Measurements from ENCODE around the gene DDX3X. TPM values are rescaled to one million over a fixed set of nuclear protein-coding genes. Genes with fewer than 3 reads are reported as not detected.

Gene DDX3X
- total RNA-seq, 1 experiment from 2014 or later, result 338 TPM

GRCh38 chrX:41289095-41289494 lies 44.9 kb upstream of the DDX3X start:
- no peak overlapping the region for H3K23ac ChIP-seq (ENCODE audit: insufficient read length, low read depth, low read length)
- WGBS (ENCODE audit: extremely low coverage, insufficient read length, low lambda C conversion rate), result no CpG with 5 or more reads among the region's 3 CpGs
- peaks cover 3% of the 10 kb centered on the region for H3K4me1 ChIP-seq (ENCODE audit: insufficient read depth, low read length)
- H3K9me3 ChIP-seq (ENCODE audit: control insufficient read depth, low read depth, low read length), result no peaks in the 10 kb centered on the region
- no peak overlapping the region for H3K4ac ChIP-seq (ENCODE audit: low read depth, low read length)
- Mint-ChIP-seq H3K4me3 (no peak overlapping the region), H3K4me1 (peaks cover 17 to 26% of the 10 kb centered on the region in 2 experiments), H3K27ac (no peak overlapping the region), H3K27me3 (ENCODE audit: low read depth) (0 out of 2 replicates have a peak, but pooled peaks cover 2% of the 10 kb centered on the region), H3K36me3 (ENCODE audit: insufficient read depth in 1 of 3, low read depth in 3 of 3) (peaks cover 8 to 14% (median 11%) of the 10 kb centered on the region in 3 experiments), H3K9me3 (peaks cover 45 to 54% of the 10 kb centered on the region in 2 experiments)
- no peak overlapping the region for H2BK120ac ChIP-seq (ENCODE audit: low read depth, low read length, poor library complexity, severe bottlenecking)
- H3K56ac ChIP-seq (ENCODE audit: insufficient read length, low read depth, low read length), result no peak overlapping the region
- H3K9ac ChIP-seq (ENCODE audit: extremely low read depth, insufficient read length, low read length), result no peak overlapping the region
- no peak for DNase-seq
- TF ChIP-seq, protein P1, sequence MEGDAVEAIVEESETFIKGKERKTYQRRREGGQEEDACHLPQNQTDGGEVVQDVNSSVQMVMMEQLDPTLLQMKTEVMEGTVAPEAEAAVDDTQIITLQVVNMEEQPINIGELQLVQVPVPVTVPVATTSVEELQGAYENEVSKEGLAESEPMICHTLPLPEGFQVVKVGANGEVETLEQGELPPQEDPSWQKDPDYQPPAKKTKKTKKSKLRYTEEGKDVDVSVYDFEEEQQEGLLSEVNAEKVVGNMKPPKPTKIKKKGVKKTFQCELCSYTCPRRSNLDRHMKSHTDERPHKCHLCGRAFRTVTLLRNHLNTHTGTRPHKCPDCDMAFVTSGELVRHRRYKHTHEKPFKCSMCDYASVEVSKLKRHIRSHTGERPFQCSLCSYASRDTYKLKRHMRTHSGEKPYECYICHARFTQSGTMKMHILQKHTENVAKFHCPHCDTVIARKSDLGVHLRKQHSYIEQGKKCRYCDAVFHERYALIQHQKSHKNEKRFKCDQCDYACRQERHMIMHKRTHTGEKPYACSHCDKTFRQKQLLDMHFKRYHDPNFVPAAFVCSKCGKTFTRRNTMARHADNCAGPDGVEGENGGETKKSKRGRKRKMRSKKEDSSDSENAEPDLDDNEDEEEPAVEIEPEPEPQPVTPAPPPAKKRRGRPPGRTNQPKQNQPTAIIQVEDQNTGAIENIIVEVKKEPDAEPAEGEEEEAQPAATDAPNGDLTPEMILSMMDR (conservative IDR thresholded peaks at IDR 0.05), result no peak
- no peak overlapping the region for H4K8ac ChIP-seq (replicated peaks; ENCODE audit: insufficient read length, low read depth, low read length)
- H3K79me1 ChIP-seq (ENCODE audit: insufficient read depth, low read depth, low read length, poor library complexity, severe bottlenecking), result no peaks in the 10 kb centered on the region
- no peaks in the 10 kb centered on the region for H3K23me2 ChIP-seq (ENCODE audit: insufficient read length, low read depth, low read length, poor library complexity, severe bottlenecking)
- H2AFZ ChIP-seq (ENCODE audit: low read length), result no peak overlapping the region
- no peaks in the 10 kb centered on the region for H4K20me1 ChIP-seq (ENCODE audit: control insufficient read depth, insufficient read depth, insufficient read length)
- H3K27ac ChIP-seq (ENCODE audit: insufficient read length, low read depth, low read length), result no peak overlapping the region
- H3K14ac ChIP-seq (ENCODE audit: insufficient read depth, low read length), result no peak overlapping the region
- no peak overlapping the region for H2AK5ac ChIP-seq (ENCODE audit: insufficient read length, low read length)
- no peak overlapping the region for H3T11ph ChIP-seq (ENCODE audit: low read length)
- H3K27me3 ChIP-seq (ENCODE audit: insufficient read depth, low read length), result no peaks in the 10 kb centered on the region
- H3K79me2 ChIP-seq (ENCODE audit: insufficient read depth, low read length), result no peaks in the 10 kb centered on the region
- no peak overlapping the region for H4K91ac ChIP-seq (ENCODE audit: insufficient read length, low read depth, low read length)
- no peak overlapping the region for H2BK15ac ChIP-seq (ENCODE audit: low read depth, low read length)
- H2BK12ac ChIP-seq (ENCODE audit: insufficient read length, low read depth, low read length), result peak overlapping the region; percentile 21
- no peak overlapping the region for H3K4me2 ChIP-seq (ENCODE audit: insufficient read depth, insufficient read length, low read length)
- no peak overlapping the region for H2BK20ac ChIP-seq (ENCODE audit: low read depth, low read length, poor library complexity, severe bottlenecking)
- no peak overlapping the region for H3K18ac ChIP-seq (ENCODE audit: insufficient read length, low read depth, low read length)
- no peak overlapping the region for H2BK5ac ChIP-seq (ENCODE audit: insufficient read length, low read length)
- no peak overlapping the region for H4K5ac ChIP-seq (ENCODE audit: insufficient read length, low read depth, low read length)
